ENCODE data around the gene PDIK1L. TPM values are rescaled to one million over a fixed set of nuclear protein-coding genes. Genes with fewer than 3 reads are reported as not detected.

The PDIK1L gene
- 6.1 TPM for polyA plus RNA-seq (2012; ENCODE audit: insufficient read depth, insufficient read length, low read depth)

GRCh38 chr1:26111530-26112406, at the start of gene PDIK1L:
TSS of gene PDIK1L (plus strand) at chr1:26111824. CDS start at chr1:26114309, 2,485 bp downstream.
- H3K4me1 ChIP-seq, result no peaks in the 10 kb centered on the region
- DNase-seq, result peak; percentile 88
- H3K36me3 ChIP-seq, result no peaks in the 10 kb centered on the region
- no peak for TF ChIP-seq CTCF (IDR thresholded peaks at IDR 0.05; ENCODE audit: low read depth, low read length)
- H3K27me3 ChIP-seq, result no peaks in the 10 kb centered on the region
- peak within 1 kb of the TSS; percentile 74 for H3K4me3 ChIP-seq (ENCODE audit: low read depth, low read length)
- H3K9me3 ChIP-seq, result no peaks in the 10 kb centered on the region

- Histone ChIP-seq H3K9me3 (no peaks in the 10 kb centered on the region), H3K4me3 (ENCODE audit: low read depth, low read length) (no peak overlapping the region), H3K27me3 (no peaks in the 10 kb centered on the region), H3K36me3 (no peaks in the 10 kb centered on the region), H3K4me1 (no peaks in the 10 kb centered on the region)
- no peak for TF ChIP-seq CTCF (IDR thresholded peaks at IDR 0.05; ENCODE audit: low read depth, low read length)
- DNase-seq, result no peak
Observed at GRCh38 chr1:26064553-26064952, 47.1 kb upstream of the PDIK1L start.

- no peak overlapping the region for H3K4me3 ChIP-seq (ENCODE audit: low read depth, low read length)
- no peak for TF ChIP-seq CTCF (IDR thresholded peaks at IDR 0.05; ENCODE audit: low read depth, low read length)
- no peak for DNase-seq
- no peaks in the 10 kb centered on the region for H3K36me3 ChIP-seq
- H3K27me3 ChIP-seq, result no peaks in the 10 kb centered on the region
- no peaks in the 10 kb centered on the region for H3K9me3 ChIP-seq
- H3K4me1 ChIP-seq, result no peaks in the 10 kb centered on the region
Observed at GRCh38 chr1:26066160-26066559, 45.5 kb upstream of the PDIK1L start.

GRCh38 chr1:26066857-26067256, 44.8 kb upstream of the PDIK1L start:
- Histone ChIP-seq H3K27me3 (no peaks in the 10 kb centered on the region), H3K4me1 (no peaks in the 10 kb centered on the region), H3K9me3 (no peaks in the 10 kb centered on the region), H3K36me3 (no peaks in the 10 kb centered on the region), H3K4me3 (ENCODE audit: low read depth, low read length) (no peak overlapping the region)
- TF ChIP-seq CTCF (IDR thresholded peaks at IDR 0.05; ENCODE audit: low read depth, low read length), result no peak
- DNase-seq, result peak; percentile 29

- H3K27me3 ChIP-seq, result no peaks in the 10 kb centered on the region
- no peak within 1 kb of the TSS for H3K4me3 ChIP-seq (ENCODE audit: low read depth, low read length)
- no peaks in the 10 kb centered on the region for H3K4me1 ChIP-seq
- no peaks in the 10 kb centered on the region for H3K36me3 ChIP-seq
- H3K9me3 ChIP-seq, result no peaks in the 10 kb centered on the region
- TF ChIP-seq CTCF (IDR thresholded peaks at IDR 0.05; ENCODE audit: low read depth, low read length), result no peak
- no peak for DNase-seq
Observed at GRCh38 chr1:26067432-26067911, 44.2 kb upstream of the PDIK1L start, which contains the start of gene TRIM63. TSS of gene TRIM63 (minus strand) at chr1:26067630. CDS start at chr1:26067494, 136 bp downstream.

GRCh38 chr1:26069941-26070295, 41.7 kb upstream of the PDIK1L start:
- no peaks in the 10 kb centered on the region for H3K36me3 ChIP-seq
- TF ChIP-seq CTCF (IDR thresholded peaks at IDR 0.05; ENCODE audit: low read depth, low read length), result no peak

More at GRCh38 chr1:26069941-26070295, 41.7 kb upstream of the PDIK1L start:
- no peak for DNase-seq
- Histone ChIP-seq H3K9me3 (no peaks in the 10 kb centered on the region), H3K4me3 (ENCODE audit: low read depth, low read length) (no peak overlapping the region), H3K27me3 (no peaks in the 10 kb centered on the region), H3K4me1 (no peaks in the 10 kb centered on the region)
